CD14-positive monocyte (primary cell): ENCODE results near the gene CANX. TPM values are rescaled to one million over a fixed set of nuclear protein-coding genes. Genes with fewer than 3 reads are reported as not detected.

Source experiments
- DNase-seq, 3 donors: peaks; one replicate each; pipeline ENCODE4 v3.0.0-alpha.2; 2011 to 2022
- H2AFZ ChIP-seq: 2 replicates; pipeline ENCODE4 v1.6.0; 2012; ENCODE audit warnings: mild to moderate bottlenecking, low read depth, low read length, inconsistent platforms; ENCODE audit not compliant: insufficient read depth, poor library complexity, severe bottlenecking
- H3K27ac ChIP-seq, 2 donors: 1 replicate in 1 of 2; 2 replicates in 1 of 2; pipeline ENCODE4 v1.5.1; 2012 to 2013; ENCODE audit warnings: low read length in 2 of 2, control low read depth in 1 of 2, inconsistent platforms in 1 of 2, low read depth in 1 of 2, mild to moderate bottlenecking in 1 of 2
- H3K27me3 ChIP-seq, 2 donors: one replicate each; pipeline versions ENCODE4 v1.6.0 to v1.6.1; 2011 to 2013; ENCODE audit warnings: low read length in 2 of 2; ENCODE audit not compliant: control insufficient read depth in 2 of 2, insufficient read depth in 2 of 2
- H3K36me3 ChIP-seq, 2 donors: replicated peaks in 1 of 2; 1 replicate in 1 of 2; 2 replicates in 1 of 2; pipeline versions ENCODE4 v1.5.1 to v1.6.1; 2012 to 2013; ENCODE audit warnings: low read length in 2 of 2, control low read depth in 1 of 2, inconsistent platforms in 1 of 2, mild to moderate bottlenecking in 1 of 2; ENCODE audit not compliant: insufficient read depth in 2 of 2, control insufficient read depth in 1 of 2
- H3K4me1 ChIP-seq, 2 donors: 1 replicate in 1 of 2; 2 replicates in 1 of 2; pipeline versions ENCODE4 v1.5.1 to v1.6.1; 2012 to 2013; ENCODE audit warnings: low read length in 2 of 2, control low read depth in 1 of 2, inconsistent platforms in 1 of 2, mild to moderate bottlenecking in 1 of 2, moderate library complexity in 1 of 2; ENCODE audit not compliant: insufficient read depth in 2 of 2, control insufficient read depth in 1 of 2
- H3K4me2 ChIP-seq: replicated peaks from 2 replicates; pipeline ENCODE3; 2012; ENCODE audit warnings: low read length, moderate library complexity, mild to moderate bottlenecking; ENCODE audit not compliant: poor library complexity, severe bottlenecking; ENCODE audit errors: extremely low read depth
- H3K4me3 ChIP-seq, 3 experiments: fragments of 200-600 bp in 1 of 3; sonication (generic) in 1 of 3; replicated peaks in 1 of 3; 1 replicate in 2 of 3; 2 replicates in 1 of 3; pipeline ENCODE4 v1.5.1; 2011 to 2013; ENCODE audit warnings: low read length in 3 of 3, mild to moderate bottlenecking in 3 of 3, control low read depth in 2 of 3, low read depth in 2 of 3, inconsistent platforms in 1 of 3, moderate library complexity in 1 of 3
- H3K79me2 ChIP-seq: 2 replicates; pipeline ENCODE4 v1.6.0; 2012; ENCODE audit warnings: mild to moderate bottlenecking, control low read depth, inconsistent platforms, low read length, moderate library complexity; ENCODE audit not compliant: insufficient read depth
- H3K9ac ChIP-seq: 2 replicates; pipeline ENCODE4 v1.6.0; 2017; ENCODE audit warnings: low read length, mild to moderate bottlenecking; ENCODE audit not compliant: insufficient read depth, poor library complexity, severe bottlenecking
- H3K9me3 ChIP-seq, 2 donors: replicated peaks in 1 of 2; 1 replicate in 1 of 2; 2 replicates in 1 of 2; pipeline versions ENCODE4 v1.5.1 to v1.6.1; 2012 to 2013; ENCODE audit warnings: low read length in 2 of 2, control low read depth in 1 of 2; ENCODE audit not compliant: control insufficient read depth in 1 of 2, insufficient read depth in 1 of 2
- H4K20me1 ChIP-seq: 2 replicates; pipeline ENCODE4 v1.6.0; 2012; ENCODE audit warnings: mild to moderate bottlenecking, low read length, control low read depth, moderate library complexity; ENCODE audit not compliant: insufficient read depth
- H3K27ac Mint-ChIP-seq, 7 donors: one replicate each; pipeline ENCODE4 v1.8.0; 2020; ENCODE audit warnings: mild to moderate bottlenecking in 7 of 7, mixed read lengths in 7 of 7, moderate library complexity in 6 of 7, inconsistent platforms in 2 of 7
- H3K27me3 Mint-ChIP-seq, 3 donors: one replicate each; pipeline ENCODE4 v1.8.0; 2021 to 2022; ENCODE audit warnings: low read depth in 3 of 3, mild to moderate bottlenecking in 3 of 3, mixed read lengths in 3 of 3, moderate library complexity in 3 of 3, inconsistent platforms in 1 of 3
- H3K36me3 Mint-ChIP-seq, 2 donors: one replicate each; pipeline ENCODE4 v1.8.0; 2020; ENCODE audit warnings: mixed read lengths in 2 of 2, inconsistent platforms in 1 of 2, mild to moderate bottlenecking in 1 of 2
- H3K4me1 Mint-ChIP-seq: one replicate; pipeline ENCODE4 v1.8.0; 2020; ENCODE audit warnings: mild to moderate bottlenecking, mixed read lengths
- H3K4me3 Mint-ChIP-seq, 2 donors: one replicate each; pipeline ENCODE4 v1.8.0; 2020; ENCODE audit warnings: mild to moderate bottlenecking in 2 of 2, mixed read lengths in 2 of 2, moderate library complexity in 1 of 2
- H3K9me3 Mint-ChIP-seq, 7 donors: one replicate each; pipeline ENCODE4 v1.8.0; 2020 to 2022; ENCODE audit warnings: mixed read lengths in 7 of 7, mild to moderate bottlenecking in 6 of 7, moderate library complexity in 6 of 7, inconsistent platforms in 2 of 7
- WGBS: methylation state at CpG from one replicate; pipeline ENCODE4 v1.1.5; 2013; ENCODE audit warnings: missing lambda C conversion rate; ENCODE audit not compliant: insufficient coverage; 5-methylcytosine and 5-hydroxymethylcytosine counted together
- intact Hi-C, 2 donors: fragments of 100-400 bp; cut with micrococcal nuclease; formaldehyde crosslinking; loops; one replicate each; pipeline versions ENCODE4 v1.15.0 to v1.15.1; 2023
- polyA plus RNA-seq, 3 donors: library from polyadenylated mRNA; depleted of rRNA in 1 of 3; unstranded in 2 of 3; stranded (reverse) in 1 of 3; fragments of 300-500 nt in 2 of 3; fragments of >200 nt in 1 of 3; fragmentation: Illumina TruSeq in 2 of 3; gene quantifications; 1 replicate in 2 of 3; 2 replicates in 1 of 3; pipeline ENCODE4 v1.2.3, GENCODE V29; 2012 to 2021
- TF ChIP-seq, protein P1 (sequence below): fragments of 200-600 bp; IDR thresholded peaks from one replicate; pipeline ENCODE4 v1.8.0; 2022; ENCODE audit warnings: antibody characterized with exemption, mild to moderate bottlenecking

The CANX gene
- polyA plus RNA-seq, 3 donors: 78.1 to 368 (median 259) TPM

DNA sequence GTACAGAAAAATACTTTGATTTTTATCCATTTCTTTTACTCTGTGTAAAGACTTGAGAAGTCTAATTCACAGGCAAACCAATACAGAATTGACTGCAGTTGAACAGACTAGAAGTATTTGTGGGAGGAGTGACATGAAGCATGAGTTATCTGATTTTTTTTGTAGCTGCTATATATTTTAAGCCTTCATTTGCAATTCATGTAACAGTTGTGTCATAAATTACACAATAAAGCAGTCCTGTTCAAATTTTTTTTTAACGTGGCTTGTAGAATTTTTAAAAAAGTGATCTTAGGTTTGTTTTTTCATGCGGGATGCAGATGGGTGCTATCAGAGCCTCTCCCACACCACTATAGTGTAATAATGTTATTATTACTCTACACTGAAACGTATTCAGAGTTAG lies 31.0 kb downstream of the CANX start:
- H3K9me3 ChIP-seq: no peaks in the 10 kb centered on the region
- no peaks in the 10 kb centered on the region for H3K27me3 ChIP-seq
- H3K36me3 Mint-ChIP-seq: peaks cover 47 to 65% of the 10 kb centered on the region in 2 donors
- peaks cover 45 to 65% of the 10 kb centered on the region in 2 donors for H3K4me1 ChIP-seq
- H3K9me3 Mint-ChIP-seq: peaks cover 0 to 2% (median 0%) of the 10 kb centered on the region in 7 donors
- H3K4me3 ChIP-seq: no peak overlapping the region
- H3K9ac ChIP-seq: no peak overlapping the region
- no peak for DNase-seq
- H3K4me3 Mint-ChIP-seq: no peak overlapping the region
- intact Hi-C loops: loop anchor here in 1 of 2 donors (10.0 kb wide), 1 partner anchor 65 kb away; the partner anchor contains the start of gene LTC4S
- peaks cover 52% of the 10 kb centered on the region for H3K4me1 Mint-ChIP-seq
- TF ChIP-seq, protein P1, sequence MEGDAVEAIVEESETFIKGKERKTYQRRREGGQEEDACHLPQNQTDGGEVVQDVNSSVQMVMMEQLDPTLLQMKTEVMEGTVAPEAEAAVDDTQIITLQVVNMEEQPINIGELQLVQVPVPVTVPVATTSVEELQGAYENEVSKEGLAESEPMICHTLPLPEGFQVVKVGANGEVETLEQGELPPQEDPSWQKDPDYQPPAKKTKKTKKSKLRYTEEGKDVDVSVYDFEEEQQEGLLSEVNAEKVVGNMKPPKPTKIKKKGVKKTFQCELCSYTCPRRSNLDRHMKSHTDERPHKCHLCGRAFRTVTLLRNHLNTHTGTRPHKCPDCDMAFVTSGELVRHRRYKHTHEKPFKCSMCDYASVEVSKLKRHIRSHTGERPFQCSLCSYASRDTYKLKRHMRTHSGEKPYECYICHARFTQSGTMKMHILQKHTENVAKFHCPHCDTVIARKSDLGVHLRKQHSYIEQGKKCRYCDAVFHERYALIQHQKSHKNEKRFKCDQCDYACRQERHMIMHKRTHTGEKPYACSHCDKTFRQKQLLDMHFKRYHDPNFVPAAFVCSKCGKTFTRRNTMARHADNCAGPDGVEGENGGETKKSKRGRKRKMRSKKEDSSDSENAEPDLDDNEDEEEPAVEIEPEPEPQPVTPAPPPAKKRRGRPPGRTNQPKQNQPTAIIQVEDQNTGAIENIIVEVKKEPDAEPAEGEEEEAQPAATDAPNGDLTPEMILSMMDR: no peak
- H3K27me3 Mint-ChIP-seq: peaks cover 0 to 2% (median 0%) of the 10 kb centered on the region in 3 donors
- peak overlapping the region in 6 of 7 donors; percentile 11 to 95 (median 41) for H3K27ac Mint-ChIP-seq
- peaks cover 56% of the 10 kb centered on the region for H3K79me2 ChIP-seq
- peaks cover 48 to 61% of the 10 kb centered on the region in 2 donors for H3K36me3 ChIP-seq
- no CpG with 5 or more reads among the region's 3 CpGs for WGBS
- H2AFZ ChIP-seq: no peak overlapping the region
- peak overlapping the region in 1 of 2 donors; percentile 98 for H3K27ac ChIP-seq
- H3K4me2 ChIP-seq: no peak overlapping the region
- peaks cover 14% of the 10 kb centered on the region for H4K20me1 ChIP-seq

DNA sequence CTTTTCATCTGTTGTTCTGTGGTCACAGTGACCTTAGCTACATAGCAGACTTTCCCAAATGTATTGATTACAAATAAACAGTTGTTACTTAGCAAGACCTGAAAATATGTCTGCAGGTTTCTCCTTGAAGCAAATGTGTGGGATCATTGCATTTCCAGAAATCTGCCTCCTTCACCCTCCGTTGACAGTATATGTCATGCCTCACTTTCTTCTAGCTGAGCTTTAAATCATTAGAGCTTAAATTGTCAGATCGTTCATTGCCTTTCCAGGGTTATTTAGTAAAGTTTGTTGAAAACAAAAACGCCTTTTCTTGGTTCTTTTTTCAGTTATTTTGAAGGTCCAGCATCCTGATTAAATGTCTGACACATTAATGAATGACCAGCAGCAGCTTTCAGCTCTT lies 31.6 kb downstream of the CANX start:
- Histone ChIP-seq H3K9me3 (no peaks in the 10 kb centered on the region), H3K79me2 (peaks cover 56% of the 10 kb centered on the region), H3K27me3 (no peaks in the 10 kb centered on the region), H3K4me3 (no peak overlapping the region), H3K4me1 (peaks cover 46 to 66% of the 10 kb centered on the region in 2 donors), H4K20me1 (peaks cover 19% of the 10 kb centered on the region), H3K27ac (peak overlapping the region in 1 of 2 donors; percentile 98), H3K36me3 (peaks cover 42 to 55% of the 10 kb centered on the region in 2 donors), H3K9ac (no peak overlapping the region), H3K4me2 (no peak overlapping the region), H2AFZ (no peak overlapping the region)
- Mint-ChIP-seq H3K27me3 (peaks cover 0 to 2% (median 0%) of the 10 kb centered on the region in 3 donors), H3K27ac (peak overlapping the region; percentile 77 to 99 (median 87)), H3K36me3 (peaks cover 44 to 60% of the 10 kb centered on the region in 2 donors), H3K9me3 (peaks cover 0 to 2% (median 0%) of the 10 kb centered on the region in 7 donors), H3K4me1 (peaks cover 54% of the 10 kb centered on the region), H3K4me3 (no peak overlapping the region)
- WGBS: 67% methylated on average over 1 of the region's 3 CpGs
- DNase-seq: no peak
- intact Hi-C loops: loop anchor here in 1 of 2 donors (10.0 kb wide), 1 partner anchor 64 kb away; the partner anchor contains the start of gene LTC4S
- TF ChIP-seq, protein P1: no peak
